ENCODE results near the gene TROAP.
A peak's percentile ranks its signal among the peaks of the same experiment; 100 is the strongest.
"Not testable (repeated sequence)": the region's sequence is repeated elsewhere in the genome, so short reads cannot be mapped to it uniquely, and the experiment has no call there.

The TROAP gene

DNA sequence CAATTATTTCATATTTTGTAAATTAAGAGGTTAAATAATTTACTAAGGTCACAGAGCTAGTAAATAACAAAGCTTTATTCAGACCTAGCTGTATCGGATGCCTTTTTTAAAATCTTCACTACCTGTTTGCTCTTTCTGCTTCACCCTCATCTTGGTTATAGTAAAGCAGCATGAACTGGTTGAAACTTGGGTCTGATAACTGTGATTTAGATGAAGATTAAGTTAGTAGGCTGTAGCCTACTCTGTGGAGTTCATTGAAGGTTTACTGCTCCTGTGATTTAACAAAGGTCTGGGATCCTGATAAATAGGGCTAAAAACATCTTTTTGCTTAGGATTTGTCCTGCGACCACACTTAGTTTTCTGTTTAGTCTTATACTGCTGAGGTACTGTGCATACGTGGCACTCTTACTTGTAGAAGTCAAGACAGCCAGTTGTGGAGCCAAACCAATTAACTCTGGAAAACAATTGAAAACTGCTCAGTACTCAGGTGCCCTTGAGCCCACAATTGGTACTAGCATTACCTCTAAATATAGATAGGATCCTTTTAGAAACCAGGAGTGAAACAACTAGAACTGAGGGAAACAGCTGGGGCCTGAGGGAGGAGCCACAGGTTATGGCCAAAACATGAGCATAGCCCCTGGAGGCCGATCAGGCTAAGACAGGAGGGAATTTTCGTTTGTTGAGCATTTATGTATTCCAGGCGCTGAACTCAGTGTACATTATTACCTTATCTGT is 46.5 kb downstream of the TROAP start:
- Histone ChIP-seq H3K36me3 (peaks cover 24% of the 10 kb centered on the region), H3K9me3 (ENCODE audit: severe bottlenecking) (no peaks in the 10 kb centered on the region), H3K27ac (no peak overlapping the region), H3K4me3 (ENCODE audit: low read depth, low read length) (no peak overlapping the region), H3K27me3 (ENCODE audit: insufficient read depth, low read depth, severe bottlenecking) (no peaks in the 10 kb centered on the region)
- DNase-seq, result peak; percentile 18
- TF ChIP-seq, protein P1, sequence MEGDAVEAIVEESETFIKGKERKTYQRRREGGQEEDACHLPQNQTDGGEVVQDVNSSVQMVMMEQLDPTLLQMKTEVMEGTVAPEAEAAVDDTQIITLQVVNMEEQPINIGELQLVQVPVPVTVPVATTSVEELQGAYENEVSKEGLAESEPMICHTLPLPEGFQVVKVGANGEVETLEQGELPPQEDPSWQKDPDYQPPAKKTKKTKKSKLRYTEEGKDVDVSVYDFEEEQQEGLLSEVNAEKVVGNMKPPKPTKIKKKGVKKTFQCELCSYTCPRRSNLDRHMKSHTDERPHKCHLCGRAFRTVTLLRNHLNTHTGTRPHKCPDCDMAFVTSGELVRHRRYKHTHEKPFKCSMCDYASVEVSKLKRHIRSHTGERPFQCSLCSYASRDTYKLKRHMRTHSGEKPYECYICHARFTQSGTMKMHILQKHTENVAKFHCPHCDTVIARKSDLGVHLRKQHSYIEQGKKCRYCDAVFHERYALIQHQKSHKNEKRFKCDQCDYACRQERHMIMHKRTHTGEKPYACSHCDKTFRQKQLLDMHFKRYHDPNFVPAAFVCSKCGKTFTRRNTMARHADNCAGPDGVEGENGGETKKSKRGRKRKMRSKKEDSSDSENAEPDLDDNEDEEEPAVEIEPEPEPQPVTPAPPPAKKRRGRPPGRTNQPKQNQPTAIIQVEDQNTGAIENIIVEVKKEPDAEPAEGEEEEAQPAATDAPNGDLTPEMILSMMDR (IDR thresholded peaks at IDR 0.05; ENCODE audit: low read depth, low read length), result 0 out of 2 replicates have a peak, but pooled peaks have one; percentile 2

DNA sequence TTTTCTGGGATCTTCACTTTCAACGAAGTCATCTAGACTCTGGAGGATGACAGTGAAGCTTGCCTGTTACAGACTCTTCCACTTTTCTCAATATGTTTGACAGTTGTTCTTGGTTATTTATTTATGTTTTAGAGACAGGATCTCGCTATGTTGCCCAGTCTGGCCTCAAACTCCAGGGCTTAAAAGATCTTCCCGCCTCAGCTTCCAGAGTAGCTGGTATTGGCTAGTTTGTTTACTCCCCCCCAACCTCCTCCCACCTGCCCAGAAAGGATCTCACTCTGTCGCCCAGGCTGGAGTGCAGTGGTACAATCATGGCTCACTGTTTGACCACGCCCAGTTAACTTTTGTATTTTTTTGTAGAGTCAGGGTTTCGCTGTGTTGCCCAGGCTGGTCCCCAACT is 47.5 kb downstream of the TROAP start:
- Histone ChIP-seq H3K4me3 (ENCODE audit: low read depth, low read length) (no peak overlapping the region), H3K27ac (no peak overlapping the region)

DNA sequence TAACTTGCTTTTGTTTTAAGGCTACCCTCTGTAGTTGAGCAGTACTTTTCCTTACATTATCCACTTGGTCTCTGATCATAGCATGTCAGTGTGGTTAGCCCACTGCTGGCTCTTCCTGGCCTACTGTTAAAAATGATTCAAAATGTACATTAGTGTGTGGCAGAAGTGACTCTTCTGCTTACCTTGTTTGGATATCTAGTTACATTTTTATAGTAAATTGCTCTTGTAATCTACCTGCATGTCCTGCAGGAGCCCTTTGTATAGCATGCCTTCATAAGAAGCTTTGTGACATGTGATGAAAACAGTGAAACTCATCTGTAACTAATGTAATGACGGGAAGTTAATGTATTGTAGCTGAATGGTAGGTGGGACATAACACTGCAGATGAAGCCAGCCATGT is 52.4 kb downstream of the TROAP start:
- Histone ChIP-seq H3K4me3 (ENCODE audit: low read depth, low read length) (no peak overlapping the region), H3K27me3 (ENCODE audit: insufficient read depth, low read depth, severe bottlenecking) (no peaks in the 10 kb centered on the region), H3K9me3 (ENCODE audit: severe bottlenecking) (no peaks in the 10 kb centered on the region), H3K27ac (no peak overlapping the region), H3K36me3 (peaks cover 24% of the 10 kb centered on the region)
- no peak for DNase-seq
- TF ChIP-seq, protein P1 (IDR thresholded peaks at IDR 0.05; ENCODE audit: low read depth, low read length), result no peak

More for the DNA sequence above, 47.5 kb downstream of the TROAP start:
- Histone ChIP-seq H3K36me3 (peaks cover 24% of the 10 kb centered on the region), H3K9me3 (ENCODE audit: severe bottlenecking) (no peaks in the 10 kb centered on the region), H3K27me3 (ENCODE audit: insufficient read depth, low read depth, severe bottlenecking) (no peaks in the 10 kb centered on the region)
- TF ChIP-seq, protein P1 (IDR thresholded peaks at IDR 0.05; ENCODE audit: low read depth, low read length), result no peak
- DNase-seq, result no peak

DNA sequence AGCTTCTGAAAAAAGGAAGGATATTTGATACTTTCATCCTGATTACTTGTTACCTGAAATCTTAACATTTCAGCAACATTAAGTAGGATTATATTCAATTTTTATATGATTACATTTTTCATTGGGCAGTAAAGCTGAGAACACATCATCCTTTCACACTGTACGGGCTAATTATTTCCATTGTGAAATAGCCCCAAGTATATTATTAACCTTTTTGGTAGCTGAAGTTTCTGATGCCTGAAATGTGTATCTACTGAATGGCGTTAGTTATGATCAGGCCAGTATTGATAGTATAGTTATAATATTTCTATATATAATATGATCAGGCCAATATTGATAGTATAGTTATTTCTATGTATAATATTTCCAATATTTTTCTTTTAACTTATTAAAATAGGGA is 54.3 kb downstream of the TROAP start:
- DNase-seq, result no peak

DNA sequence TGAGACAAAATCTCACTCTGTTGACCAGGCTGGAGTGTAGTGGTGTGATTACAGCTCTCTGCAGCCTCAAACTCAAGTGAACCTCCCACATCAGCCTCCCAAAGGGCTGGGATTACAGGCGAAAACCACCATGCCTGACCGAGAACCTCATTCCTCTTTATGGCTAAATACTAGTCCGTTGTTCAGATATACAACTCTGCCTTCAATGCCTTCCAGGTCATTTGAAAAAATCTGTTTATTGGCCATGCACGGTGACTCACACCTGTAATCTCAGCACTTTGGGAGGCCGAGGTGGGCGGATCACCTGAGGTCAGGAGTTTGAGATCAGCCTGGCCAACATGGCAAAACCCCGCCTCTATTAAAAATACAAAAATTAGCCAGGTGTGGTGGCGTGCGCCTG is 57.1 kb downstream of the TROAP start:
- not testable (repeated sequence) for H3K36me3 ChIP-seq; H3K27me3 ChIP-seq (ENCODE audit: insufficient read depth, low read depth, severe bottlenecking); H3K27ac ChIP-seq; DNase-seq; H3K9me3 ChIP-seq (ENCODE audit: severe bottlenecking); H3K4me3 ChIP-seq (ENCODE audit: low read depth, low read length)

More for the DNA sequence above, 54.3 kb downstream of the TROAP start:
- Histone ChIP-seq H3K36me3 (peaks cover 14% of the 10 kb centered on the region), H3K27me3 (ENCODE audit: insufficient read depth, low read depth, severe bottlenecking) (no peaks in the 10 kb centered on the region), H3K9me3 (ENCODE audit: severe bottlenecking) (no peaks in the 10 kb centered on the region), H3K4me3 (ENCODE audit: low read depth, low read length) (no peak overlapping the region), H3K27ac (no peak overlapping the region)
- TF ChIP-seq, protein P1 (IDR thresholded peaks at IDR 0.05; ENCODE audit: low read depth, low read length), result no peak

Data from WERI-Rb-1 (cell line).